Activated gamma-delta T cell treated with Interleukin-2 at 50 U/mL for 16 hours (primary cell): ENCODE measurements around the gene LORICRIN.
A peak's percentile ranks its signal among the peaks of the same experiment; 100 is the strongest.
"Not testable (repeated sequence)": the region's sequence is repeated elsewhere in the genome, so short reads cannot be mapped to it uniquely, and the experiment has no call there.

Experiments
- DNase-seq: peaks from one replicate; pipeline ENCODE4 v3.0.0-alpha.2; 2020

LORICRIN gene

GRCh38 chr1:153259387-153259786, at the start of gene LORICRIN:
LORICRIN (plus strand) TSS chr1:153259687; CDS start chr1:153260950, 1,263 bp downstream.
- DNase-seq: no peak

- DNase-seq: no peak
Observed at GRCh38 chr1:153210206-153210605, 49.3 kb upstream of the LORICRIN start.

GRCh38 chr1:153212201-153212600, 47.3 kb upstream of the LORICRIN start:
- DNase-seq: no peak

- DNase-seq: no peak
Observed at GRCh38 chr1:153213519-153213918, 46.0 kb upstream of the LORICRIN start.

- DNase-seq: no peak
Observed at GRCh38 chr1:153217212-153217611, 42.3 kb upstream of the LORICRIN start, which contains the start of gene PRR9. PRR9 (plus strand) TSS chr1:153217584; CDS start chr1:153218145, 561 bp downstream.

GRCh38 chr1:153217744-153218416, 41.6 kb upstream of the LORICRIN start:
- no peak for DNase-seq

GRCh38 chr1:153220606-153221303, 38.7 kb upstream of the LORICRIN start:
- no peak for DNase-seq

GRCh38 chr1:153223040-153223891, 36.2 kb upstream of the LORICRIN start:
- peak; percentile 39 for DNase-seq

GRCh38 chr1:153227810-153228209, 31.7 kb upstream of the LORICRIN start:
- no peak for DNase-seq

GRCh38 chr1:153228491-153228890, 31.0 kb upstream of the LORICRIN start:
- DNase-seq: no peak

- not testable (repeated sequence) for DNase-seq
Observed at GRCh38 chr1:153229076-153229829, 30.2 kb upstream of the LORICRIN start.

GRCh38 chr1:153231363-153231762, 28.1 kb upstream of the LORICRIN start:
- DNase-seq: no peak

- no peak for DNase-seq
Observed at GRCh38 chr1:153231785-153232184, 27.7 kb upstream of the LORICRIN start.

GRCh38 chr1:153232553-153232952, 26.9 kb upstream of the LORICRIN start:
- no peak for DNase-seq

- DNase-seq: no peak
Observed at GRCh38 chr1:153233448-153233847, 26.0 kb upstream of the LORICRIN start.

- DNase-seq: no peak
Observed at GRCh38 chr1:153238527-153238926, 21.0 kb upstream of the LORICRIN start.

GRCh38 chr1:153242160-153242559, 17.3 kb upstream of the LORICRIN start:
- no peak for DNase-seq

GRCh38 chr1:153245466-153245865, 14.0 kb upstream of the LORICRIN start:
- no peak for DNase-seq

- DNase-seq: no peak
Observed at GRCh38 chr1:153246018-153246417, 13.5 kb upstream of the LORICRIN start.

GRCh38 chr1:153246825-153247224, 12.7 kb upstream of the LORICRIN start:
- no peak for DNase-seq

GRCh38 chr1:153248176-153248879, 11.2 kb upstream of the LORICRIN start:
- DNase-seq: no peak

- no peak for DNase-seq
Observed at GRCh38 chr1:153250166-153250565, 9.3 kb upstream of the LORICRIN start.
